Stimulated activated CD8-positive, alpha-beta memory T cell treated with anti-CD3 and anti-CD28 coated beads, Interleukin-7, amount 100 ng/mL, for 24 hours (primary cell): Measurements from ENCODE around the gene CLDN18.

ENCODE experiments used
- DNase-seq: peaks from one replicate; pipeline ENCODE4 v3.0.0-alpha.2; 2020; ENCODE audit warnings: low read depth

Gene CLDN18

DNA sequence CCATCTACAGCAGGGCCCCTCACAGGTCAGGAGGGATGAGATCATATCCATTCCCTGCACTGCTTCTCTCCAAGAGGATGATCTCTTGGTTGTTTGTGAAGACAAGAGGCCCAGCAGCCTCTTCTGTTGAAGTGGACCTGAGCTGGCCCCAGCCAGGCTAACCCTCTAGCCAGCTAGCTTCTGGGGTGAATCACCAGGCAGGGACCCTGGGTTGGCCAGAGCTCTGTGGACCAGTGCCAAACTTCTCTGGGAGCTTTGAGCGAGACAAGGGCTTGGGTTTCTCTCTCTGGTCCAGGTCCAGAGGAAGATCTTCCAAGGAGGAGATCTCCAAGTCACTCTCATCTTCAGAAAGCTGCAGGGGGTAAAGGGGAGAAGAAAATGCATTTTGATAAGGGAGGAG, 52.7 kb downstream of the CLDN18 start:
- DNase-seq = no peak

DNA sequence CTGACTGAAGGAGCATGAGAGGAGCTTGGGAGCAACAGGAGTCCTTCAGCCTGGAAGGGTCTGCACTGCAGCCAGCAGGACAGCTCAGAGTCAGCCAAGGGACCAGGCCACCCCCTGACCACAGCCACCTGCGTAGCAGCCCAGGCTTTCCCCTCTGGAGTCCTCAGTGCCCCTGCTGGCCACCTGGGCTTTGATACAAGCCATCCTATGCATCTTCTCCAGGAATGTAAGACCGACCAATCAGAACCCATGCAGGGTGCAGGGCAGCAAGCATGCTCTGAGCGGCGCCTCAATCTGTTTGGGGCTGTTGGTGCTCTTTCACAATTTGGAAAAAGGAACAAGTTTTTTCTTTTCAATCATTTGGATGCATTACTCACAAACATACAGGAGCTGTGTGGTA, 53.5 kb downstream of the CLDN18 start:
- DNase-seq = no peak

GRCh38 chr3:138065949-138066348, 56.0 kb downstream of the CLDN18 start:
- no peak for DNase-seq

- DNase-seq = no peak
Measured at GRCh38 chr3:138066383-138066782, 56.4 kb downstream of the CLDN18 start.

DNA sequence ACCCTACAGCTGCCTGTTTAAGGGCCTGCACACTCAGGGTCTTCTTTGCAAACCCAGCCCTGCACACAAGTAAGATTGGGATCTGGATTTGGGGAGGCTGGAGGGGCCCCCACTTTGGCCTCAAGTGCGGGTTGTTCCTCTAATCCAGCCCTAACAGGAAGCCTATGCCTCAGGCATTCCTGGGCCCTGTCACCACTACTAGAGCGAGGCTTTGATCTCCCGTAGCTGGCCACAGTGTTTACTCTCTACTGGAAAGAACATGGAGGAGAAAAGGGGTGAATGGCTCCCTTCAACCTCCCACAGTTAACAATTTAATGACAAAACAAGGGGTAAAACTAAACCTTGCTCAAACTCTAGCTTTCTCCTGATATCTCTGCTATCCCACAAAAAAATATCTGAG, 57.0 kb downstream of the CLDN18 start:
- no peak for DNase-seq

DNA sequence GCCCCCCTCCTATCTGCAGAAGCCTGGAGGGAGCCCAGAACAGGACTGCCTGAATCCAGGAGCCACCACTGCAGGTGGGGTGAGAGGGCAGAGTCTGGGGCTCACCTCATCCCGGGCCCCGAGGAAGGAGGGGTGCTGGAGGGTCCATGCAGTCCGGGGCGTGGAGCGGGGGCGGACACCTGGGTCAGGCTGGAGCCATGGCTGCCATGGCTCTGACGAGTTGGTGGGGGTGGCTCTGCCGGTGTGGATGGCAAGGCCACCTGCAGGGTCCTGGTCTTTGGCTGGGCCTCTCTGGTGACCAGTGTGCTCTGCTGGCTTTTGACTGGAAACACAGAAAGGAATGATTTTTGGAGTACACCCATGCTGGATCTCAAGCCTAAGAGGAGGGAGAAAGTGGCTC, 58.1 kb downstream of the CLDN18 start:
- no peak for DNase-seq

DNA sequence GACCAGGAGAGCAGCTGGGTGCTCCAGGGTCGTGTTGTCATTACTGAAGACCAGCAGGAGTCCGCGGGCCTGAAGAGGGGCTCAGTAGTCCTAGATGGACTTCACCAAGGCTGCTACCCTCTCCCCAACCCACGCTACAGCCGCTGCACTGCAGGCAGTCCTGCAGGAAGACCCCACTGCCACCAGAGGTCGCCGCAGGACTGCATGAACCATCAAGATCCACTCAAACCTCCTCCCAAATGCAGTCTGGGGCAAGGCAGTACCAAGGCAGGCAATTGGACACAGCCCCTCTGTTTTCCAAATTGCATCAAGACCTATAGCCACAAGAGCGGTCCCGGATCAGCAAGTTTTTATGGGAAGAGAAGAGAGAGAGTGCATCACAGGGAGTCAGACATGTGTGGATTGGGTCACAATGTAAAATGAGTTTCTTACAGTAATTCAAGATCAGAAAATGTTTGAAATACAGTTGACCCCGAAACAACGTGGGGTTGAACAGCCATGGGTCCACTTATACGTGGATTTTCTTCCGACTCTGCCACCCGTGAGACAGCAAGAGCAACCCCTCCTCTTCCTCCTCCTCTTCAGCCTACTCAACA, 58.7 kb downstream of the CLDN18 start:
- DNase-seq = peak; percentile 66

- no peak for DNase-seq
Measured at GRCh38 chr3:138070006-138070405, 60.0 kb downstream of the CLDN18 start.

- DNase-seq = no peak
Measured at GRCh38 chr3:138072796-138073195, 62.8 kb downstream of the CLDN18 start.

- DNase-seq = no peak
Measured at GRCh38 chr3:138078096-138078495, 68.1 kb downstream of the CLDN18 start.

GRCh38 chr3:138078901-138079344, 69.0 kb downstream of the CLDN18 start:
- no peak for DNase-seq

GRCh38 chr3:138079901-138080300, 69.9 kb downstream of the CLDN18 start:
- no peak for DNase-seq

DNA sequence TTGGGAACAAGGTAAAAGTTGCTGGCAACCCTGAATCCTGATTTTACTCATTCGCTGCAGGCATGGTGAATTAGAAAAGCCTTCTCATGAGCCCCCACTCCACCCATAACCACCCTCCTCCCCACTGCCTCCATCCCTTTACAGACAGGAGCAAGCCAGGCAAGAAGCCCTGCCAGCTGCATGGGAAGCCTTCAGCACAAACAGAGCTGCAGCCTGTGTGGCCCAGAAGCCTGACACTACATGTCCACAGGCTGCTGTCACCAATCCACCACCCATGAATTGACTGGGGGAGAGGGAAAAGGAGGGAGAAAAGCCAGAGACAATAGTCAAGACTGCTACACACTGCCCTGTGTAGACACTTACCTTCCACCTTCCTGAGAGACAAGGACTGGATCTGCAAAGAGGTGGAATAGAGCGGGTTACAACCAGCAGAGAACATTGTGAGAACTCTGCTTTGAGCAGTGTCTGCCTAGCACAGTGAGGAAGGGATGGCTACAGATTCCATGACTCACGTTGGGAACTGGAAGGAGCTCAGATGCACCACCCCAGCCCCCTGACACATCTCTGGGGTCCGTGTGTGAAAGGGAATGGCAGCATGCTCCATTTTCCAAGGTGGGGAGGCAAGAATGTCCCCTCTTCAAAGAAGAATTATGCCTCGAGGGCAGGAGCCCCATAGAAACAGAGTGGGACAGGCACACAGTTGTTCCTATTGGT, 71.6 kb downstream of the CLDN18 start:
- no peak for DNase-seq

DNA sequence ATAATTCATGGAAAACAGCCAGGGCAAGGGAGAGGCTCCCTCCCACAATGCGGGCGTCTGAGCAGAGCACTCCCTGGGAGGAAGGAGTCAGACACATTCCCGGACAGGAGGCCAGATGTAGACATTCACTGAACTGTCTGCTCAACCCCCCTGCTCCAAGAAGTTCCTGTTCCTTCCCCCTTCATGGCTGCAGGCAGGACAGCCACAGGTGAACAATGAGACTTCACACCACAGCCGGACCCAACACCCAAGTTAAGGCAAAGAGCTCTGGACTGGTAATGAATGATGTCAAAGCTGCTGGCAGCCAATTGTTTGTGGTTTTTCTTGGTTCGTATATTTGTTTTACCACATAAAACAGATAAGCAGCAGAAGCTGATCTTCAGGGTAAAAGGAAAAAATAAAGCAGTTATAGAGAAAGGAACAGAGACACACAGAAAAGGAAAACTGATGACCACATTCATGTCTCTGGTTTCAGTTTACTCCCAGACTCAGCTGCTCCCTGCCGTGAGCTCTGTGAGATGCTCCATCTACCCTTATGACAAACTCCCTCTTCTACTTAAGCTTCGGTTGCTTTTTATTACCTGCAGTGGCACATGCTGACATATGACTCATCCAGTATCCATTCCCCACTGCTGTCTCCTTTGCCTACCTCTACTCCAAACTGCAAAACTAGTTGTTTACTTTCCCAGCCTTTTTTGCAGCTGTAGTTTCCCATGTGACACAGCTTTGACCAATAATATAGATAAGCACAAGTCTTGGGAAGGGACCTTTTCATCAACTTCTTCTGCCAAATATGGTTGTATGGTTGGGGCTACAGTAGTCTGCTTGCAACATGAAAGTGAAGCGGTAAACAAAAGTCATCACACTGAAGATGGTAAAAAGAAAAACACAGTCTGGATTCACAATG, 72.4 kb downstream of the CLDN18 start:
- DNase-seq = no peak

- DNase-seq = no peak
Measured at GRCh38 chr3:138082992-138083386, 73.0 kb downstream of the CLDN18 start.
